GM21576 (cell line): ENCODE data around the gene OTOP3.
"Not testable (repeated sequence)": the region's sequence is repeated elsewhere in the genome, so short reads cannot be mapped to it uniquely, and the experiment has no call there.

Source experiments
- ATAC-seq: cut with Tn5 transposase; IDR thresholded peaks from one replicate; pipeline ENCODE4 v1.9.1; 2021; ENCODE audit warnings: mild to moderate bottlenecking, moderate library complexity; ENCODE audit not compliant: unreplicated experiment

Gene OTOP3

GRCh38 chr17:74957935-74958740, 22.4 kb downstream of the OTOP3 start:
- no peak for ATAC-seq

- ATAC-seq: no peak
These were observed 24.3 kb downstream of the OTOP3 start for GRCh38 chr17:74959826-74960515.

- ATAC-seq: no peak
These were observed 25.1 kb downstream of the OTOP3 start for GRCh38 chr17:74960570-74961342.

- ATAC-seq: no peak
These were observed 26.1 kb downstream of the OTOP3 start for GRCh38 chr17:74961657-74962350.

- ATAC-seq: no peak
These were observed 27.1 kb downstream of the OTOP3 start for GRCh38 chr17:74962622-74963394.

- no peak for ATAC-seq
These were observed 28.0 kb downstream of the OTOP3 start for GRCh38 chr17:74963656-74964055.

- no peak for ATAC-seq
These were observed 28.6 kb downstream of the OTOP3 start for GRCh38 chr17:74964246-74964761.

GRCh38 chr17:74964988-74965622, 29.4 kb downstream of the OTOP3 start:
- ATAC-seq: no peak

GRCh38 chr17:74968361-74968780, 32.7 kb downstream of the OTOP3 start:
- no peak for ATAC-seq

- ATAC-seq: not testable (repeated sequence)
These were observed 33.8 kb downstream of the OTOP3 start for GRCh38 chr17:74969501-74969900.

- ATAC-seq: no peak
These were observed 34.7 kb downstream of the OTOP3 start for GRCh38 chr17:74970395-74970794.

- ATAC-seq: no peak
These were observed 35.6 kb downstream of the OTOP3 start for GRCh38 chr17:74971069-74971841.

- ATAC-seq: no peak
These were observed 36.1 kb downstream of the OTOP3 start for GRCh38 chr17:74971842-74972106.

- no peak for ATAC-seq
These were observed 36.6 kb downstream of the OTOP3 start, which contains the start of gene HID1 for GRCh38 chr17:74972107-74972972. TSS of gene HID1 (minus strand) at chr17:74972759. CDS start at chr17:74972656, 103 bp downstream.

- no peak for ATAC-seq
These were observed 37.3 kb downstream of the OTOP3 start for GRCh38 chr17:74972973-74973328.

GRCh38 chr17:74975943-74976342, 40.2 kb downstream of the OTOP3 start:
- no peak for ATAC-seq

GRCh38 chr17:74977802-74978201, 42.1 kb downstream of the OTOP3 start:
- no peak for ATAC-seq

- ATAC-seq: no peak
These were observed 42.5 kb downstream of the OTOP3 start for GRCh38 chr17:74978240-74978639.
